Trophoblast cell (in vitro differentiated cells and primary cell): ENCODE measurements around the gene MYCBP.
"Not testable (repeated sequence)": the region's sequence is repeated elsewhere in the genome, so short reads cannot be mapped to it uniquely, and the experiment has no call there.

ENCODE experiments used
- DNase-seq, 2 donors: peaks; one replicate each; pipeline ENCODE4 v3.0.0-alpha.2; 2016
- H2AFZ ChIP-seq: 2 replicates; pipeline ENCODE4 v1.6.1; 2013; ENCODE audit warnings: low read length, moderate library complexity, mild to moderate bottlenecking; ENCODE audit not compliant: insufficient read depth, poor library complexity
- H2AK5ac ChIP-seq: 2 replicates; pipeline ENCODE4 v1.6.1; 2013; ENCODE audit warnings: mild to moderate bottlenecking, low read length
- H2BK120ac ChIP-seq: 2 replicates; pipeline ENCODE4 v1.6.1; 2013; ENCODE audit warnings: low read length, mild to moderate bottlenecking, moderate library complexity; ENCODE audit not compliant: insufficient read depth, poor library complexity
- H2BK12ac ChIP-seq: 2 replicates; pipeline ENCODE4 v1.6.1; 2013; ENCODE audit warnings: mild to moderate bottlenecking, low read length, moderate library complexity
- H2BK5ac ChIP-seq: 2 replicates; pipeline ENCODE4 v1.6.1; 2013; ENCODE audit warnings: low read length, low read depth, moderate library complexity, mild to moderate bottlenecking; ENCODE audit not compliant: poor library complexity
- H3K14ac ChIP-seq: 2 replicates; pipeline ENCODE4 v1.6.1; 2013; ENCODE audit warnings: mild to moderate bottlenecking, low read length
- H3K18ac ChIP-seq: 2 replicates; pipeline ENCODE4 v1.6.1; 2013; ENCODE audit warnings: mild to moderate bottlenecking, low read length
- H3K23ac ChIP-seq: 2 replicates; pipeline ENCODE4 v1.6.1; 2013; ENCODE audit warnings: low read length
- H3K27ac ChIP-seq: 2 replicates; pipeline ENCODE4 v1.5.1; 2013; ENCODE audit warnings: low read depth, mild to moderate bottlenecking, inconsistent platforms, low read length, moderate library complexity
- H3K27me3 ChIP-seq: 2 replicates; pipeline ENCODE4 v1.6.1; 2013; ENCODE audit warnings: inconsistent platforms, mild to moderate bottlenecking, low read length, moderate library complexity; ENCODE audit not compliant: insufficient read depth
- H3K36me3 ChIP-seq, 2 experiments: 1 replicate in 1 of 2; 2 replicates in 1 of 2; pipeline ENCODE4 v1.6.1; 2013; ENCODE audit warnings: low read length in 2 of 2, mild to moderate bottlenecking in 2 of 2, moderate library complexity in 1 of 2; ENCODE audit not compliant: insufficient read depth in 2 of 2, control insufficient read depth in 1 of 2
- H3K4ac ChIP-seq: 2 replicates; pipeline ENCODE4 v1.6.1; 2013; ENCODE audit warnings: low read depth, mild to moderate bottlenecking, low read length, moderate library complexity
- H3K4me1 ChIP-seq, 2 experiments: 1 replicate in 1 of 2; 2 replicates in 1 of 2; pipeline ENCODE4 v1.6.1; 2013; ENCODE audit warnings: low read length in 2 of 2, mild to moderate bottlenecking in 2 of 2, moderate library complexity in 1 of 2; ENCODE audit not compliant: insufficient read depth in 2 of 2, control insufficient read depth in 1 of 2
- H3K4me2 ChIP-seq: 2 replicates; pipeline ENCODE4 v1.6.1; 2013; ENCODE audit warnings: inconsistent platforms, mild to moderate bottlenecking, low read length, moderate library complexity
- H3K4me3 ChIP-seq: 2 replicates; pipeline ENCODE4 v1.5.1; 2013; ENCODE audit warnings: mild to moderate bottlenecking, low read depth, low read length, inconsistent platforms
- H3K79me1 ChIP-seq: one replicate; pipeline ENCODE4 v1.6.1; 2013; ENCODE audit warnings: low read length
- H3K79me2 ChIP-seq: 2 replicates; pipeline ENCODE4 v1.6.1; 2013; ENCODE audit warnings: low read length, mild to moderate bottlenecking; ENCODE audit not compliant: control insufficient read depth, insufficient read depth, poor library complexity
- H3K9ac ChIP-seq: 2 replicates; pipeline ENCODE4 v1.6.1; 2013; ENCODE audit warnings: mild to moderate bottlenecking, low read length
- H3K9me3 ChIP-seq: 2 replicates; pipeline ENCODE4 v1.6.1; 2013; ENCODE audit warnings: low read depth, mild to moderate bottlenecking, control low read depth, inconsistent platforms, low read length; ENCODE audit not compliant: insufficient read depth
- H4K12ac ChIP-seq: 2 replicates; pipeline ENCODE4 v1.6.1; 2013; ENCODE audit warnings: low read depth, mild to moderate bottlenecking, low read length, moderate library complexity
- H4K8ac ChIP-seq: 2 replicates; pipeline ENCODE4 v1.6.1; 2013; ENCODE audit warnings: low read depth, mild to moderate bottlenecking, low read length, moderate library complexity
- H4K91ac ChIP-seq: one replicate; pipeline ENCODE4 v1.6.1; 2013; ENCODE audit warnings: low read depth, mild to moderate bottlenecking, low read length, moderate library complexity
- WGBS: extraction: QIAGEN DNeasy Blood & Tissue Kit; methylation state at CpG from one replicate; pipeline ENCODE4 v1.1.7; 2013; ENCODE audit warnings: missing lambda C conversion rate; ENCODE audit not compliant: insufficient read length, insufficient coverage; ENCODE audit errors: extremely low coverage; 5-methylcytosine and 5-hydroxymethylcytosine counted together

MYCBP gene

GRCh38 chr1:38846210-38846609 lies 26.9 kb downstream of the MYCBP start:
- DNase-seq: no peak
- Histone ChIP-seq H3K27ac (no peak overlapping the region), H3K79me2 (no peaks in the 10 kb centered on the region), H3K27me3 (no peaks in the 10 kb centered on the region), H2BK120ac (no peak overlapping the region), H3K4ac (no peak overlapping the region), H3K14ac (no peak overlapping the region), H3K4me2 (no peak overlapping the region), H2BK5ac (no peak overlapping the region), H3K4me1 (peaks cover 0 to 2% of the 10 kb centered on the region in 2 experiments), H4K12ac (no peak overlapping the region), H2BK12ac (no peak overlapping the region), H3K36me3 (peaks cover 23 to 25% of the 10 kb centered on the region in 2 experiments), H3K79me1 (no peaks in the 10 kb centered on the region), H3K9ac (no peak overlapping the region), H4K91ac (no peak overlapping the region), H2AK5ac (no peak overlapping the region), H3K23ac (no peak overlapping the region), H3K18ac (no peak overlapping the region), H3K4me3 (no peak overlapping the region), H4K8ac (no peak overlapping the region), H3K9me3 (no peaks in the 10 kb centered on the region), H2AFZ (no peak overlapping the region)
- no CpG with 5 or more reads among the region's 3 CpGs for WGBS

- H3K9me3 ChIP-seq, H2AFZ ChIP-seq, H3K4me1 ChIP-seq, H3K79me1 ChIP-seq, DNase-seq, H2AK5ac ChIP-seq, H3K4me3 ChIP-seq, H3K4me2 ChIP-seq, H3K4ac ChIP-seq, H3K23ac ChIP-seq, H4K12ac ChIP-seq, H2BK5ac ChIP-seq, H3K79me2 ChIP-seq, H3K27ac ChIP-seq, H3K27me3 ChIP-seq, H3K9ac ChIP-seq, H4K8ac ChIP-seq, H3K14ac ChIP-seq, H2BK120ac ChIP-seq, H2BK12ac ChIP-seq, H4K91ac ChIP-seq, H3K18ac ChIP-seq: not testable (repeated sequence)
- peaks cover 21 to 23% of the 10 kb centered on the region in 2 experiments for H3K36me3 ChIP-seq
- no CpG with 5 or more reads among the region's 3 CpGs for WGBS
Measured at GRCh38 chr1:38845088-38845487, 28.1 kb downstream of the MYCBP start.

- H2AK5ac ChIP-seq: no peak overlapping the region
- H3K4me3 ChIP-seq: no peak overlapping the region
- no peak overlapping the region for H3K9ac ChIP-seq
- H3K23ac ChIP-seq: no peak overlapping the region
- no peak overlapping the region for H3K27ac ChIP-seq
- no peak overlapping the region for H2BK5ac ChIP-seq
- no peak overlapping the region for H3K4me2 ChIP-seq
- H4K91ac ChIP-seq: no peak overlapping the region
- H3K4ac ChIP-seq: no peak overlapping the region
- no peaks in the 10 kb centered on the region for H3K79me2 ChIP-seq
- no peak overlapping the region for H2BK120ac ChIP-seq
- no peak overlapping the region for H3K18ac ChIP-seq
- H3K9me3 ChIP-seq: no peaks in the 10 kb centered on the region
- WGBS: no CpG with 5 or more reads among the region's 2 CpGs
- H2AFZ ChIP-seq: no peak overlapping the region
- H4K8ac ChIP-seq: no peak overlapping the region
- H3K36me3 ChIP-seq: peaks cover 12 to 21% of the 10 kb centered on the region in 2 experiments
- DNase-seq: no peak
- H4K12ac ChIP-seq: no peak overlapping the region
- no peaks in the 10 kb centered on the region for H3K79me1 ChIP-seq
- H3K14ac ChIP-seq: no peak overlapping the region
- H3K27me3 ChIP-seq: no peaks in the 10 kb centered on the region
- H2BK12ac ChIP-seq: no peak overlapping the region
- H3K4me1 ChIP-seq: peaks cover 0 to 2% of the 10 kb centered on the region in 2 experiments
Measured at GRCh38 chr1:38840281-38840680, 32.9 kb downstream of the MYCBP start.

- no peak overlapping the region for H4K12ac ChIP-seq
- H3K9ac ChIP-seq: no peak overlapping the region
- H4K8ac ChIP-seq: no peak overlapping the region
- no peaks in the 10 kb centered on the region for H3K9me3 ChIP-seq
- DNase-seq: no peak
- H3K4me3 ChIP-seq: no peak overlapping the region
- H3K27ac ChIP-seq: no peak overlapping the region
- no peaks in the 10 kb centered on the region for H3K27me3 ChIP-seq
- H3K23ac ChIP-seq: no peak overlapping the region
- H4K91ac ChIP-seq: no peak overlapping the region
- no peak overlapping the region for H3K4ac ChIP-seq
- WGBS: no CpG with 5 or more reads among the region's 9 CpGs
- H3K18ac ChIP-seq: no peak overlapping the region
- peaks cover 12 to 20% of the 10 kb centered on the region in 2 experiments for H3K36me3 ChIP-seq
- H3K79me2 ChIP-seq: no peaks in the 10 kb centered on the region
- H3K4me1 ChIP-seq: peaks cover 0 to 2% of the 10 kb centered on the region in 2 experiments
- no peak overlapping the region for H2BK12ac ChIP-seq
- no peak overlapping the region for H3K4me2 ChIP-seq
- H2BK5ac ChIP-seq: no peak overlapping the region
- H3K79me1 ChIP-seq: no peaks in the 10 kb centered on the region
- H3K14ac ChIP-seq: no peak overlapping the region
- no peak overlapping the region for H2AFZ ChIP-seq
- H2AK5ac ChIP-seq: no peak overlapping the region
- H2BK120ac ChIP-seq: no peak overlapping the region
Measured at GRCh38 chr1:38839363-38839762, 33.8 kb downstream of the MYCBP start.
